ENCODE data around the gene HTR3C.

DNA sequence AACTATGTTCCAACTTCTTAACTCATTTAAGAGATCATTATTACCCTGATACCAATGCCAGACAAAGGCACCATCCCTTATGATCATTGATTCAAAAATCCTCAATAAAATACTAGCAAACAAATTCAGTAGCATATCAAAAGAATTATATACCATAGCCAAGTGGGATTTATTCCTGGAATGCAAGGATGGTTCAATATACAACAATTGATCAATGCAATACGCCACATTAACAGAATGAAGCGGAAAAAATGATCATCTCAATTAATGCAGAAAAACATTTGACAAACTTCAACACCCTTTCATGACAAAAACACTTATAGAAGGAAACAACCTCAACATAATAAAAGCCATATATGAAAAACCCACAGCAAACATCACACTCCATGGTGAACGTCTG is 39.4 kb downstream of the HTR3C start:
- no peak for TF ChIP-seq POLR2AphosphoS5 (IDR thresholded peaks at IDR 0.05; ENCODE audit: low read depth, low read length)
- TF ChIP-seq TAF1 (IDR thresholded peaks at IDR 0.05; ENCODE audit: borderline replicate concordance, low read depth, low read length): no peak
